Central memory CD8-positive, alpha-beta T cell (primary cell): ENCODE results near the gene DCUN1D4.
"Not testable (repeated sequence)": the region's sequence is repeated elsewhere in the genome, so short reads cannot be mapped to it uniquely, and the experiment has no call there.

Source experiments
- ATAC-seq: fragments of 150-1000 bp; cut with Tn5 transposase; replicated peaks from 2 replicates; pipeline ENCODE4 v1.10.0; 2022; ENCODE audit warnings: mild to moderate bottlenecking, moderate FRiP score, moderate number of reproducible peaks; ENCODE audit not compliant: poor library complexity, severe bottlenecking; ENCODE audit errors: extremely low read depth
- DNase-seq, 2 donors: peaks; one replicate each; pipeline ENCODE4 v3.0.0; 2021; ENCODE audit warnings: low spot score in 2 of 2
- H3K27ac Mint-ChIP-seq: one replicate; pipeline ENCODE4 v1.8.0; 2022; ENCODE audit warnings: low read depth, mild to moderate bottlenecking, moderate library complexity, mixed read lengths
- H3K27me3 Mint-ChIP-seq: one replicate; pipeline ENCODE4 v1.8.0; 2022; ENCODE audit warnings: mixed read lengths
- H3K36me3 Mint-ChIP-seq: one replicate; pipeline ENCODE4 v1.8.0; 2022; ENCODE audit warnings: mild to moderate bottlenecking, moderate library complexity, mixed read lengths; ENCODE audit not compliant: insufficient read depth
- H3K4me1 Mint-ChIP-seq: one replicate; pipeline ENCODE4 v1.8.0; 2022; ENCODE audit warnings: mixed read lengths
- H3K4me3 Mint-ChIP-seq: one replicate; pipeline ENCODE4 v1.8.0; 2022; ENCODE audit warnings: mild to moderate bottlenecking, moderate library complexity, mixed read lengths
- H3K9me3 Mint-ChIP-seq: one replicate; pipeline ENCODE4 v1.8.0; 2022; ENCODE audit warnings: mixed read lengths

DCUN1D4 gene

GRCh38 chr4:51923343-51923742 is 80.4 kb downstream of the DCUN1D4 start:
- H3K27ac Mint-ChIP-seq = no peak overlapping the region
- no peaks in the 10 kb centered on the region for H3K9me3 Mint-ChIP-seq
- DNase-seq (no peak), ATAC-seq (no peak)
- no peaks in the 10 kb centered on the region for H3K36me3 Mint-ChIP-seq
- H3K4me1 Mint-ChIP-seq = no peaks in the 10 kb centered on the region
- H3K4me3 Mint-ChIP-seq = no peak overlapping the region
- H3K27me3 Mint-ChIP-seq = no peaks in the 10 kb centered on the region

GRCh38 chr4:51925307-51925706 is 82.4 kb downstream of the DCUN1D4 start:
- Mint-ChIP-seq H3K9me3 (no peaks in the 10 kb centered on the region), H3K27ac (no peak overlapping the region), H3K36me3 (no peaks in the 10 kb centered on the region), H3K4me1 (no peaks in the 10 kb centered on the region), H3K27me3 (no peaks in the 10 kb centered on the region), H3K4me3 (no peak overlapping the region)
- no peak for ATAC-seq
- DNase-seq = no peak

- no peaks in the 10 kb centered on the region for H3K36me3 Mint-ChIP-seq
- DNase-seq (no peak), ATAC-seq (no peak)
Measured at GRCh38 chr4:51930557-51930956, 87.6 kb downstream of the DCUN1D4 start.

GRCh38 chr4:51931461-51931860 is 88.5 kb downstream of the DCUN1D4 start:
- H3K4me1 Mint-ChIP-seq = no peaks in the 10 kb centered on the region

More at GRCh38 chr4:51930557-51930956, 87.6 kb downstream of the DCUN1D4 start:
- Mint-ChIP-seq H3K4me3 (no peak overlapping the region), H3K27me3 (peaks cover 10% of the 10 kb centered on the region), H3K9me3 (no peaks in the 10 kb centered on the region), H3K27ac (no peak overlapping the region), H3K4me1 (no peaks in the 10 kb centered on the region)

GRCh38 chr4:51932261-51932660 is 89.3 kb downstream of the DCUN1D4 start:
- no peak overlapping the region for H3K27ac Mint-ChIP-seq
- peaks cover 10% of the 10 kb centered on the region for H3K27me3 Mint-ChIP-seq
- ATAC-seq (no peak), DNase-seq (no peak)
- no peaks in the 10 kb centered on the region for H3K4me1 Mint-ChIP-seq
- H3K4me3 Mint-ChIP-seq = no peak overlapping the region
- H3K9me3 Mint-ChIP-seq = no peaks in the 10 kb centered on the region
- no peaks in the 10 kb centered on the region for H3K36me3 Mint-ChIP-seq

More at GRCh38 chr4:51931461-51931860, 88.5 kb downstream of the DCUN1D4 start:
- no peak overlapping the region for H3K27ac Mint-ChIP-seq
- H3K27me3 Mint-ChIP-seq = peaks cover 10% of the 10 kb centered on the region
- H3K4me3 Mint-ChIP-seq = no peak overlapping the region
- no peaks in the 10 kb centered on the region for H3K9me3 Mint-ChIP-seq
- DNase-seq (no peak), ATAC-seq (no peak)
- H3K36me3 Mint-ChIP-seq = no peaks in the 10 kb centered on the region

- Mint-ChIP-seq H3K9me3 (no peaks in the 10 kb centered on the region), H3K27me3 (peaks cover 10% of the 10 kb centered on the region), H3K4me1 (no peaks in the 10 kb centered on the region), H3K36me3 (no peaks in the 10 kb centered on the region), H3K4me3 (no peak overlapping the region), H3K27ac (no peak overlapping the region)
- ATAC-seq = no peak
- DNase-seq = no peak
Measured at GRCh38 chr4:51932684-51933083, 89.7 kb downstream of the DCUN1D4 start.

- H3K4me3 Mint-ChIP-seq, ATAC-seq, H3K4me1 Mint-ChIP-seq, H3K9me3 Mint-ChIP-seq, H3K27ac Mint-ChIP-seq, DNase-seq, H3K36me3 Mint-ChIP-seq: not testable (repeated sequence)
- H3K27me3 Mint-ChIP-seq = peaks cover 14% of the 10 kb centered on the region
Measured at GRCh38 chr4:51940460-51940859, 97.5 kb downstream of the DCUN1D4 start.

- ATAC-seq = no peak
- Mint-ChIP-seq H3K27me3 (peaks cover 14% of the 10 kb centered on the region), H3K4me3 (no peak overlapping the region), H3K4me1 (no peaks in the 10 kb centered on the region), H3K36me3 (no peaks in the 10 kb centered on the region), H3K27ac (no peak overlapping the region), H3K9me3 (peaks cover 7% of the 10 kb centered on the region)
- no peak for DNase-seq
Measured at GRCh38 chr4:51942108-51942832, 99.3 kb downstream of the DCUN1D4 start.

GRCh38 chr4:51942833-51943215 is 99.9 kb downstream of the DCUN1D4 start:
- H3K9me3 Mint-ChIP-seq = peaks cover 7% of the 10 kb centered on the region
- ATAC-seq (no peak), DNase-seq (no peak)
- H3K4me3 Mint-ChIP-seq = no peak overlapping the region
- peaks cover 14% of the 10 kb centered on the region for H3K27me3 Mint-ChIP-seq
- no peaks in the 10 kb centered on the region for H3K36me3 Mint-ChIP-seq
- H3K4me1 Mint-ChIP-seq = no peaks in the 10 kb centered on the region
- no peak overlapping the region for H3K27ac Mint-ChIP-seq

GRCh38 chr4:51943221-51943620 is 100.3 kb downstream of the DCUN1D4 start:
- Mint-ChIP-seq H3K27me3 (peaks cover 14% of the 10 kb centered on the region), H3K36me3 (no peaks in the 10 kb centered on the region), H3K27ac (no peak overlapping the region), H3K4me1 (no peaks in the 10 kb centered on the region), H3K9me3 (peaks cover 7% of the 10 kb centered on the region), H3K4me3 (no peak overlapping the region)
- DNase-seq = no peak
- ATAC-seq = no peak

GRCh38 chr4:51958199-51958968 is 115.4 kb downstream of the DCUN1D4 start:
- DNase-seq = no peak
- Mint-ChIP-seq H3K27me3 (peaks cover 42% of the 10 kb centered on the region), H3K4me1 (no peaks in the 10 kb centered on the region), H3K27ac (no peak overlapping the region), H3K9me3 (peaks cover 12% of the 10 kb centered on the region), H3K4me3 (no peak overlapping the region), H3K36me3 (no peaks in the 10 kb centered on the region)
- ATAC-seq = no peak

GRCh38 chr4:51960486-51960885 is 117.5 kb downstream of the DCUN1D4 start:
- Mint-ChIP-seq H3K4me1 (no peaks in the 10 kb centered on the region), H3K27ac (no peak overlapping the region), H3K4me3 (no peak overlapping the region), H3K9me3 (peaks cover 7% of the 10 kb centered on the region), H3K27me3 (peaks cover 29% of the 10 kb centered on the region), H3K36me3 (no peaks in the 10 kb centered on the region)
- DNase-seq (no peak), ATAC-seq (no peak)
